ENCODE results near the gene DTNB. TPM values are rescaled to one million over a fixed set of nuclear protein-coding genes. Genes with fewer than 3 reads are reported as not detected.
"Not testable (repeated sequence)": the region's sequence is repeated elsewhere in the genome, so short reads cannot be mapped to it uniquely, and the experiment has no call there.

DTNB gene
- total RNA-seq, 2 experiments from 2014 or later, result 27.3 to 29.1 TPM

DNA sequence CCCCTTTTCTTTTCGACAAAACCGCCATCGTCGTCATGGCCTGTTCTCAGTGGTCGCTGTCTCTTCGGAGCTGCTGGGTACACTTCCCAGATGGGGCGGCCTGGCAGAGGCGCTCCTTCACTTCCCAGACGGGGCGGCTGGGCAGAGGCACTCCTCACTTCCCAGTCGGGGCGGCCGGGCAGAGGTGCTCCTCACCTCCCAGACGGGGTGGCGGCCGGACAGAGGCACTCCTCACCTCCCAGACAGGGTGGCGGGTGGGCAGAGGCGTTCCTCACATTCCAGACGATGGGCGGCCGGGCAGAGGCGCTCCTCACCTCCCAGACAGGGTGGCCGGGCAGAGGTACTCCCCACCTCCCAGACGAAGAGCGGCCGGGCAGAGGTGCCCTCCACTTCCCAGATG is 138.9 kb downstream of the DTNB start:
- H3K4me1 Mint-ChIP-seq (ENCODE audit: low read depth), result peaks cover 2% of the 10 kb centered on the region
- intact Hi-C loops (cut with micrococcal nuclease), result no loop called here
- H3K36me3 Mint-ChIP-seq (ENCODE audit: low read depth), result peaks cover 1% of the 10 kb centered on the region
- no peak overlapping the region for H3K4me3 Mint-ChIP-seq
- no peaks in the 10 kb centered on the region for H3K27me3 Mint-ChIP-seq
- TF ChIP-seq, protein P1, sequence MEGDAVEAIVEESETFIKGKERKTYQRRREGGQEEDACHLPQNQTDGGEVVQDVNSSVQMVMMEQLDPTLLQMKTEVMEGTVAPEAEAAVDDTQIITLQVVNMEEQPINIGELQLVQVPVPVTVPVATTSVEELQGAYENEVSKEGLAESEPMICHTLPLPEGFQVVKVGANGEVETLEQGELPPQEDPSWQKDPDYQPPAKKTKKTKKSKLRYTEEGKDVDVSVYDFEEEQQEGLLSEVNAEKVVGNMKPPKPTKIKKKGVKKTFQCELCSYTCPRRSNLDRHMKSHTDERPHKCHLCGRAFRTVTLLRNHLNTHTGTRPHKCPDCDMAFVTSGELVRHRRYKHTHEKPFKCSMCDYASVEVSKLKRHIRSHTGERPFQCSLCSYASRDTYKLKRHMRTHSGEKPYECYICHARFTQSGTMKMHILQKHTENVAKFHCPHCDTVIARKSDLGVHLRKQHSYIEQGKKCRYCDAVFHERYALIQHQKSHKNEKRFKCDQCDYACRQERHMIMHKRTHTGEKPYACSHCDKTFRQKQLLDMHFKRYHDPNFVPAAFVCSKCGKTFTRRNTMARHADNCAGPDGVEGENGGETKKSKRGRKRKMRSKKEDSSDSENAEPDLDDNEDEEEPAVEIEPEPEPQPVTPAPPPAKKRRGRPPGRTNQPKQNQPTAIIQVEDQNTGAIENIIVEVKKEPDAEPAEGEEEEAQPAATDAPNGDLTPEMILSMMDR (IDR thresholded peaks at IDR 0.05), result no peak
- no peak overlapping the region for H3K27ac Mint-ChIP-seq
- H3K9me3 Mint-ChIP-seq, result no peaks in the 10 kb centered on the region
- DNase-seq, result no peak
- CTCF ChIA-PET, result no interaction called here
- POLR2A ChIA-PET, result no interaction called here
- ATAC-seq, result no peak

- H3K27ac Mint-ChIP-seq; intact Hi-C loops (cut with micrococcal nuclease); H3K36me3 Mint-ChIP-seq (ENCODE audit: low read depth); POLR2A ChIA-PET; H3K4me3 Mint-ChIP-seq; H3K9me3 Mint-ChIP-seq; DNase-seq; H3K27me3 Mint-ChIP-seq; ATAC-seq; CTCF ChIA-PET; H3K4me1 Mint-ChIP-seq (ENCODE audit: low read depth): not testable (repeated sequence)
Measured at GRCh38 chr2:25533771-25534170, 139.6 kb downstream of the DTNB start.

DNA sequence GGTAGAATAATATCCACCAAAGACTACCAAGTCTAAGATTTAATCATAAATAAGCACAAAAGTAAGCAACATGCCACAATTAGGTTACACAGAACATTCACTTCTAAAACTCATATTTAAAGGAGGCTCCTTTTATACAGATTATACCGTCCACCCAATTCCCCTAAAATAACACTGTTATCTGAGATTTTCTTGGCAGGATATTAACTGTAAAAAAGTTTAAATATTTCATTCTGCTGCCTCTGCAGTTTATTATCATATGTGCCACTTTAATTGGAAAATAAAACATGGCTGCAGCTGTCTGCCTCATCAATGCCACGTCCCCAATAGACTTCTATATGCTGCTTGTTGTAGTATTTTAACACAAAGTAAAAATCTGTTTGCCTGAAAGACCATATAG is 140.9 kb downstream of the DTNB start:
- TF ChIP-seq, protein P1 (IDR thresholded peaks at IDR 0.05), result no peak
- Mint-ChIP-seq H3K36me3 (ENCODE audit: low read depth) (peaks cover 1% of the 10 kb centered on the region), H3K9me3 (no peaks in the 10 kb centered on the region), H3K27me3 (no peaks in the 10 kb centered on the region), H3K4me3 (no peak overlapping the region), H3K4me1 (ENCODE audit: low read depth) (peaks cover 2% of the 10 kb centered on the region), H3K27ac (no peak overlapping the region)
- ChIA-PET CTCF (no interaction called here), POLR2A (no interaction called here)
- ATAC-seq (no peak), DNase-seq (no peak)
- intact Hi-C loops (cut with micrococcal nuclease), result no loop called here

DNA sequence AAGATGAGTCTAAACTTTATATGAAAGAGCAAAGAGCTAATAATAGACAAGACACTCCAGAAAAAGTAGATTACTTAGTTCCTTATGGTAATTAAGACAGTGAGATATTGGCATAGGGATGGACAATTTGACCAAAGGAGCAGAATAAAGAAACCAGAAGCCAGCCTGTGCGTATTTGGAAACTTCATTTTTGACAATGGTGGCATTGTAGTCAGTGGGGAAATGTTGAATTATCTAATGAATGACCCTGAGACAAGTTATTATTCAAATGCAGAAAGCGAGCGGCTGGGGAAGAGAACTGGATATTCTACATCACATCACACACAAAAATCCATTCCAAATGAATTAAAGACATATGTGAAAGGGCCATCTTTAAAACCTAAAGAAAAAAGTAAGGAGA is 144.3 kb downstream of the DTNB start:
- intact Hi-C loops (cut with micrococcal nuclease), result loop anchor here (10.0 kb wide), 1 partner anchor 254 kb away; no protein-coding TSS in a partner anchor
- CTCF ChIA-PET, result no interaction called here

DNA sequence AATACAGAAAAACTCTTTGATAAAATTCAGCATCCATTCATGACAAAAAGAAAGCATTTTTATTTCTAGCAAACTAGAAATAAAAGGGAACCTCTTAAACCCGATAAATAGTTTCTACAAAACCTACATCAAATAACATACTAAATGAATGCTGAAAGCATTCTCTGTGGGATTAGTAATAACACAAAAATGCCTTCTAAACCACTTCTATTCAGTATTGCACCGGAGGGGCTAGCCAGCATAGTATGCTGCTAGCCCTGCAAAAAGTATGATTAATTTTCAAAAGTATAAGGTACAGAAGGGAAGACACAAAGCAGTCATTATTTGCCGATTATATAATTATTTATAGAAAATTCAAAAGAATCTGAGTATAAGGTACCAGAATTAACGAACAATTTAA is 145.2 kb downstream of the DTNB start:
- no peak for ATAC-seq
- ChIA-PET POLR2A (no interaction called here), CTCF (interaction anchor here (1.2 kb wide), 1 partner anchor 75 kb away, joined by 3 read pairs; no protein-coding TSS in a partner anchor)
- no peaks in the 10 kb centered on the region for H3K36me3 Mint-ChIP-seq (ENCODE audit: low read depth)
- no peaks in the 10 kb centered on the region for H3K27me3 Mint-ChIP-seq
- no peak for DNase-seq
- TF ChIP-seq, protein P1 (IDR thresholded peaks at IDR 0.05), result no peak
- intact Hi-C loops (cut with micrococcal nuclease), result loop anchor here (10.0 kb wide), 1 partner anchor 253 kb away; no protein-coding TSS in a partner anchor
- no peak overlapping the region for H3K27ac Mint-ChIP-seq
- peaks cover 2% of the 10 kb centered on the region for H3K4me1 Mint-ChIP-seq (ENCODE audit: low read depth)
- no peaks in the 10 kb centered on the region for H3K9me3 Mint-ChIP-seq
- no peak overlapping the region for H3K4me3 Mint-ChIP-seq

More for the DNA sequence above, 144.3 kb downstream of the DTNB start:
- no peak overlapping the region for H3K27ac Mint-ChIP-seq
- H3K36me3 Mint-ChIP-seq (ENCODE audit: low read depth), result no peaks in the 10 kb centered on the region
- TF ChIP-seq, protein P1 (IDR thresholded peaks at IDR 0.05), result no peak
- DNase-seq (no peak), ATAC-seq (no peak)
- H3K27me3 Mint-ChIP-seq, result no peaks in the 10 kb centered on the region
- H3K4me1 Mint-ChIP-seq (ENCODE audit: low read depth), result peaks cover 2% of the 10 kb centered on the region
- H3K9me3 Mint-ChIP-seq, result no peaks in the 10 kb centered on the region
- POLR2A ChIA-PET, result no interaction called here
- H3K4me3 Mint-ChIP-seq, result no peak overlapping the region
